Articular chondrocyte of knee joint (primary cell): ENCODE measurements around the gene TNFAIP8L1. TPM values are rescaled to one million over a fixed set of nuclear protein-coding genes. Genes with fewer than 3 reads are reported as not detected.

Experiments used
- total RNA-seq: library from RNA; depleted of rRNA; stranded (reverse); fragments of >200 nt; gene quantifications from 2 replicates; pipeline ENCODE4 v1.2.3, GENCODE V29; 2012

Gene TNFAIP8L1
- total RNA-seq = 1.6 and 1.8 TPM in 2 replicates

DNA sequence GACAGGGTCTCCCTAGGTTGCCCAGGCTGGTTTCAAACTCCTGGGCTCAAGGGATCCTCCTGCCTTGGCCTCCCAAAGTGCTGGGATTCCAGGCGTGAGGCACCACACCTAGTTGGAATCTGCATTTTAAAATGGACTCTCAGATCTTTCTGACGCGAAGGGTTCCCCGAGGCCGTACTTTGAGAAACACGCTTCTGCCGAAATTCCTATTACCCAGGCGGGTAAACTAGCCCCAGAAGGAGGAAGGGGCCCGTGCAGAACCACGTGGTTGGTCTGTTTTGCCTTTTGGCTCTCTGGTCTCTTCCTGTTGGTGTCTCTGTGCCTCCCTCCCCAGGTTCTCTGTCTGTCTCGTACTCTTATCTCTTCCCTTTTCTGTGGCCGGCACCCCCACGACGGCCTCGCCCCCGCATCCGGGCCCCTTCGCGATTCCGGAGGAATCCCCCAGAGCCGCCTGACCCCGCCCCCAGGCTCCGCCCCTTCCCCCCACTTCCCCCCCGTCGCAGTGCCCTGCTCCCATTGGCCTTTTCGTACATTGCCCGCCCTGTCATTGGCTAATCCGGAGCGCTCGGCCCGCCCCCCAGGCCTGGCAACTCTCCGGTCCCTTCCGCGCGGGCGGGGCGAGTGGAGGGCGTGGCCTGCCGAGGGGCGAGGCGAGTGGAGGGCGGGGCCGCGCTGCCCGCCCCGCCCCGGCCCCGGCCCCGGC is at the start of gene TNFAIP8L1:
Gene TNFAIP8L1 (plus strand): TSS at position 689 of the 703 bp plus-strand sequence. CDS start 12,354 bp downstream, outside the sequence.

GRCh38 chr19:4669723-4670480 is 30.6 kb downstream of the TNFAIP8L1 start, which contains the start of gene MYDGF:
TSS of gene MYDGF (minus strand) at chr19:4670342. CDS start at chr19:4670334, 8 bp downstream.

Other genes starting within 250 kb of the TNFAIP8L1 start
- 64.1 and 73.3 TPM in 2 replicates for gene SH3GL1, start 239.0 kb upstream of the TNFAIP8L1 start, total RNA-seq
- gene CHAF1A, start 236.9 kb upstream of the TNFAIP8L1 start, total RNA-seq = 5.4 and 6.8 TPM in 2 replicates
- gene UBXN6, start 181.7 kb upstream of the TNFAIP8L1 start, total RNA-seq = 106 and 111 TPM in 2 replicates
- 35.4 and 41.7 TPM in 2 replicates for gene HDGFL2, start 167.2 kb upstream of the TNFAIP8L1 start, total RNA-seq
- gene PLIN4, start 121.0 kb upstream of the TNFAIP8L1 start, total RNA-seq = 0.11 and 0.13 TPM in 2 replicates
- gene PLIN5, start 104.3 kb upstream of the TNFAIP8L1 start, total RNA-seq = not detected in 2 replicates
- not detected in 2 replicates for gene LRG1, start 99.5 kb upstream of the TNFAIP8L1 start, total RNA-seq
- 0.43 and 1.7 TPM in 2 replicates for gene SEMA6B, start 79.8 kb upstream of the TNFAIP8L1 start, total RNA-seq
- gene MYDGF, start 30.8 kb downstream of the TNFAIP8L1 start, total RNA-seq = 133 and 176 TPM in 2 replicates
- gene DPP9, start 84.3 kb downstream of the TNFAIP8L1 start, total RNA-seq = 31.2 and 42.4 TPM in 2 replicates
- 8.4 and 8.5 TPM in 2 replicates for gene FEM1A, start 152.2 kb downstream of the TNFAIP8L1 start, total RNA-seq
- gene TICAM1, start 192.2 kb downstream of the TNFAIP8L1 start, total RNA-seq = 1.7 and 1.8 TPM in 2 replicates
- 265 and 328 TPM in 2 replicates for gene PLIN3, start 228.2 kb downstream of the TNFAIP8L1 start, total RNA-seq